T47D (cell line): ENCODE data around the gene TREML1.
"Not testable (repeated sequence)": the region's sequence is repeated elsewhere in the genome, so short reads cannot be mapped to it uniquely, and the experiment has no call there.

Source experiments
- DNase-seq, 2 experiments: peaks; one replicate each; pipeline versions ENCODE4 v3.0.0 to v3.0.0-alpha.2; 2011 to 2012; ENCODE audit warnings: low read depth in 1 of 2, low spot score in 1 of 2
- JUND ChIP-seq: IDR thresholded peaks from 2 replicates; pipeline ENCODE4 v1.6.1; 2012; ENCODE audit warnings: low read depth
- in situ Hi-C: cut with HindIII; loops from 2 replicates; pipeline ENCODE4 v1.10.0; 2016; ENCODE audit warnings: low sequenced_read_pairs, low pct_unique_long_range_greater_than_20kb

Gene TREML1

GRCh38 chr6:41155132-41155805, 1.1 kb upstream of the TREML1 start:
- peak in 1 of 2 experiments; percentile 10 for DNase-seq
- in situ Hi-C loops, result no loop called here

GRCh38 chr6:41153451-41153850, 696 bp downstream of the TREML1 start:
- in situ Hi-C loops, result no loop called here
- DNase-seq, result no peak
- no peak for TF ChIP-seq JUND

More at GRCh38 chr6:41155132-41155805, 1.1 kb upstream of the TREML1 start:
- TF ChIP-seq JUND, result no peak

- no peak for DNase-seq
- in situ Hi-C loops, result no loop called here
- TF ChIP-seq JUND, result no peak
Measured at GRCh38 chr6:41150671-41151070, 3.5 kb downstream of the TREML1 start.

- in situ Hi-C loops, result no loop called here
- DNase-seq, result no peak
- no peak for TF ChIP-seq JUND
Measured at GRCh38 chr6:41147917-41148316, 6.2 kb downstream of the TREML1 start.

GRCh38 chr6:41136911-41137310, 17.2 kb downstream of the TREML1 start:
- DNase-seq, result no peak
- in situ Hi-C loops, result no loop called here
- TF ChIP-seq JUND, result no peak

GRCh38 chr6:41135062-41135832, 18.9 kb downstream of the TREML1 start:
- DNase-seq, result no peak
- no peak for TF ChIP-seq JUND
- in situ Hi-C loops, result no loop called here

GRCh38 chr6:41132254-41132653, 21.9 kb downstream of the TREML1 start:
- in situ Hi-C loops, result no loop called here
- DNase-seq, result peak in 1 of 2 experiments; percentile 19
- no peak for TF ChIP-seq JUND

- no peak for TF ChIP-seq JUND
- in situ Hi-C loops, result no loop called here
- DNase-seq, result no peak
Measured at GRCh38 chr6:41125282-41125681, 28.9 kb downstream of the TREML1 start.

GRCh38 chr6:41122918-41123317, 31.2 kb downstream of the TREML1 start:
- in situ Hi-C loops, result no loop called here
- DNase-seq, result no peak
- TF ChIP-seq JUND, result no peak

GRCh38 chr6:41122373-41122772, 31.8 kb downstream of the TREML1 start:
- DNase-seq, result no peak
- no peak for TF ChIP-seq JUND
- in situ Hi-C loops, result no loop called here

GRCh38 chr6:41120058-41120457, 34.1 kb downstream of the TREML1 start:
- DNase-seq, result no peak
- TF ChIP-seq JUND, result no peak
- in situ Hi-C loops, result no loop called here

GRCh38 chr6:41119508-41119907, 34.6 kb downstream of the TREML1 start:
- in situ Hi-C loops, result no loop called here
- no peak for TF ChIP-seq JUND

GRCh38 chr6:41115027-41115426, 39.1 kb downstream of the TREML1 start:
- DNase-seq, in situ Hi-C loops: not testable (repeated sequence)

More at GRCh38 chr6:41119508-41119907, 34.6 kb downstream of the TREML1 start:
- DNase-seq, result no peak
